NCI-H774 (cell line): ENCODE data around the gene PKN2.

Source experiments
- DNase-seq: peaks from one replicate; lab custom pipeline; 2025; lab: John Stamatoyannopoulos, UW

Gene PKN2

GRCh38 chr1:88683541-88684481 lies at the start of gene PKN2:
Gene PKN2 (plus strand): TSS chr1:88684273. CDS start chr1:88684581, 308 bp downstream.
- peak; percentile 98 for DNase-seq

GRCh38 chr1:88634538-88634937 lies 49.5 kb upstream of the PKN2 start:
- DNase-seq = no peak

GRCh38 chr1:88640060-88640459 lies 44.0 kb upstream of the PKN2 start:
- DNase-seq = no peak

GRCh38 chr1:88645886-88646285 lies 38.2 kb upstream of the PKN2 start:
- DNase-seq = no peak

GRCh38 chr1:88646476-88647248 lies 37.4 kb upstream of the PKN2 start:
- no peak for DNase-seq

- no peak for DNase-seq
These were observed 36.8 kb upstream of the PKN2 start for GRCh38 chr1:88647249-88647645.

GRCh38 chr1:88647749-88648415 lies 36.2 kb upstream of the PKN2 start:
- no peak for DNase-seq

GRCh38 chr1:88648706-88649105 lies 35.4 kb upstream of the PKN2 start:
- no peak for DNase-seq

GRCh38 chr1:88649932-88650331 lies 34.1 kb upstream of the PKN2 start:
- no peak for DNase-seq

- DNase-seq = no peak
These were observed 33.2 kb upstream of the PKN2 start for GRCh38 chr1:88650676-88651418.

GRCh38 chr1:88655140-88655539 lies 28.9 kb upstream of the PKN2 start:
- no peak for DNase-seq

- peak; percentile 2 for DNase-seq
These were observed 28.3 kb upstream of the PKN2 start for GRCh38 chr1:88655685-88656299.

- no peak for DNase-seq
These were observed 25.7 kb upstream of the PKN2 start for GRCh38 chr1:88658419-88658818.

GRCh38 chr1:88659552-88659951 lies 24.5 kb upstream of the PKN2 start:
- no peak for DNase-seq

- DNase-seq = no peak
These were observed 22.9 kb upstream of the PKN2 start for GRCh38 chr1:88661188-88661587.

GRCh38 chr1:88661951-88662699 lies 21.9 kb upstream of the PKN2 start:
- no peak for DNase-seq

- DNase-seq = no peak
These were observed 21.4 kb upstream of the PKN2 start for GRCh38 chr1:88662723-88663122.

GRCh38 chr1:88668405-88668804 lies 15.7 kb upstream of the PKN2 start:
- DNase-seq = no peak

GRCh38 chr1:88670462-88670861 lies 13.6 kb upstream of the PKN2 start:
- no peak for DNase-seq

- no peak for DNase-seq
These were observed 10.6 kb upstream of the PKN2 start for GRCh38 chr1:88673446-88673845.

GRCh38 chr1:88678405-88678804 lies 5.7 kb upstream of the PKN2 start:
- DNase-seq = no peak
